ENCODE results near the gene ADAM12. TPM values are rescaled to one million over a fixed set of nuclear protein-coding genes. Genes with fewer than 3 reads are reported as not detected.

ADAM12 gene
- total RNA-seq, 1 experiment from 2014 or later = not detected

- H3K9me2 ChIP-seq (ENCODE audit: insufficient read depth) = no peaks in the 10 kb centered on the region
- no peak overlapping the region for H3K27ac ChIP-seq (ENCODE audit: low read depth, low read length)
- intact Hi-C loops (cut with micrococcal nuclease) = no loop called here
- RAD21 ChIA-PET (ENCODE audit: low non-redundant PET in 1 of 2, low total read pairs in 2 of 2, uncharacterized antibody in 2 of 2, unreplicated experiment in 2 of 2) = no interaction called here
- no peak overlapping the region for H2AFZ ChIP-seq (ENCODE audit: low read depth, low read length, poor library complexity, severe bottlenecking)
- H3K4me3 ChIP-seq (replicated peaks in 1 of 2; ENCODE audit: low read depth in 1 of 2, low read length in 2 of 2) = no peak overlapping the region
- no peaks in the 10 kb centered on the region for H3K4me1 ChIP-seq (ENCODE audit: control insufficient read depth in 1 of 2, insufficient read depth in 2 of 2, low read length in 2 of 2)
- no peaks in the 10 kb centered on the region for H3K79me2 ChIP-seq (ENCODE audit: insufficient read depth, low read length)
- POLR2A ChIA-PET = no interaction called here
- H4K20me1 ChIP-seq (ENCODE audit: insufficient read depth) = no peaks in the 10 kb centered on the region
- no peaks in the 10 kb centered on the region for H3K27me3 ChIP-seq (ENCODE audit: insufficient read depth, low read length)
- DNase-seq (ENCODE audit: low read depth, low spot score) (no peak), ATAC-seq (no peak)
- H3K36me3 ChIP-seq (ENCODE audit: control insufficient read depth in 1 of 2, insufficient read depth in 2 of 2, low read length in 2 of 2) = no peaks in the 10 kb centered on the region
- H3K9ac ChIP-seq (ENCODE audit: low read length) = no peak overlapping the region
- no peaks in the 10 kb centered on the region for H3K9me3 ChIP-seq (ENCODE audit: control insufficient read depth in 1 of 2, insufficient read depth in 1 of 2, low read depth in 1 of 2, low read length in 2 of 2)
- no peak for TF ChIP-seq POLR2A (IDR thresholded peaks at IDR 0.05; ENCODE audit: borderline replicate concordance, extremely low read depth, insufficient read depth, insufficient read length)
- TF ChIP-seq JUND (IDR thresholded peaks at IDR 0.05) = no peak
- no peak for TF ChIP-seq POLR2AphosphoS5 (IDR thresholded peaks at IDR 0.05; ENCODE audit: low read depth, low read length)
- no peak for TF ChIP-seq ELF1 (IDR thresholded peaks at IDR 0.05; ENCODE audit: borderline replicate concordance, low read depth)
- no peak for TF ChIP-seq MAX (IDR thresholded peaks at IDR 0.05)
- TF ChIP-seq SP1 (IDR thresholded peaks at IDR 0.05; ENCODE audit: low read depth) = no peak
- no peak for TF ChIP-seq EGR1 (IDR thresholded peaks at IDR 0.05; ENCODE audit: low read depth)
- no peak for TF ChIP-seq EZH2phosphoT487 (IDR thresholded peaks at IDR 0.05; ENCODE audit: borderline replicate concordance)
- no peak overlapping the region for H3K4me2 ChIP-seq (ENCODE audit: low read length)
- CTCF ChIA-PET = no interaction called here
- BruUV-seq (replicated peaks) = no TSS peak
Observed at GRCh38 chr10:126004752-126005151, 383.5 kb downstream of the ADAM12 start.

GRCh38 chr10:126001576-126001975, 386.7 kb downstream of the ADAM12 start:
- no peaks in the 10 kb centered on the region for H3K79me2 ChIP-seq (ENCODE audit: insufficient read depth, low read length)
- CTCF ChIA-PET = no interaction called here
- no peak overlapping the region for H2AFZ ChIP-seq (ENCODE audit: low read depth, low read length, poor library complexity, severe bottlenecking)
- DNase-seq (ENCODE audit: low read depth, low spot score) (no peak), ATAC-seq (peak; percentile 61; the same call in 1 of the 2 replicates)
- no peaks in the 10 kb centered on the region for H3K36me3 ChIP-seq (ENCODE audit: control insufficient read depth in 1 of 2, insufficient read depth in 2 of 2, low read length in 2 of 2)
- BruUV-seq (replicated peaks) = no TSS peak
- no peaks in the 10 kb centered on the region for H3K9me2 ChIP-seq (ENCODE audit: insufficient read depth)
- RAD21 ChIA-PET (ENCODE audit: low non-redundant PET in 1 of 2, low total read pairs in 2 of 2, uncharacterized antibody in 2 of 2, unreplicated experiment in 2 of 2) = no interaction called here
- no peak overlapping the region for H3K9ac ChIP-seq (ENCODE audit: low read length)
- no peak overlapping the region for H3K27ac ChIP-seq (ENCODE audit: low read depth, low read length)
- H3K27me3 ChIP-seq (ENCODE audit: insufficient read depth, low read length) = no peaks in the 10 kb centered on the region
- POLR2A ChIA-PET = no interaction called here
- no peaks in the 10 kb centered on the region for H4K20me1 ChIP-seq (ENCODE audit: insufficient read depth)
- H3K4me3 ChIP-seq (replicated peaks in 1 of 2; ENCODE audit: low read depth in 1 of 2, low read length in 2 of 2) = no peak overlapping the region
- no peak overlapping the region for H3K4me2 ChIP-seq (ENCODE audit: low read length)
- TF ChIP-seq SIN3A (IDR thresholded peaks at IDR 0.05; ENCODE audit: low read depth) (no peak), ZFX (IDR thresholded peaks at IDR 0.05) (no peak), JUND (IDR thresholded peaks at IDR 0.05) (no peak), SRF (IDR thresholded peaks at IDR 0.05; ENCODE audit: low read depth) (no peak), EZH2phosphoT487 (IDR thresholded peaks at IDR 0.05; ENCODE audit: borderline replicate concordance) (no peak), SP1 (IDR thresholded peaks at IDR 0.05; ENCODE audit: low read depth) (no peak), ZNF274 (IDR thresholded peaks at IDR 0.05; ENCODE audit: low read depth, low read length) (no peak), CEBPB (IDR thresholded peaks at IDR 0.05; ENCODE audit: low read depth) (no peak), REST (IDR thresholded peaks at IDR 0.05; ENCODE audit: low read depth) (no peak), RAD21 (IDR thresholded peaks at IDR 0.05; ENCODE audit: low read depth) (no peak), ELF1 (IDR thresholded peaks at IDR 0.05; ENCODE audit: borderline replicate concordance, low read depth) (no peak), POLR2A (IDR thresholded peaks at IDR 0.05; ENCODE audit: borderline replicate concordance, extremely low read depth, insufficient read depth, insufficient read length) (no peak), EGR1 (IDR thresholded peaks at IDR 0.05; ENCODE audit: low read depth) (no peak), MAX (IDR thresholded peaks at IDR 0.05) (no peak)
- no peaks in the 10 kb centered on the region for H3K9me3 ChIP-seq (ENCODE audit: control insufficient read depth in 1 of 2, insufficient read depth in 1 of 2, low read depth in 1 of 2, low read length in 2 of 2)
- H3K4me1 ChIP-seq (ENCODE audit: control insufficient read depth in 1 of 2, insufficient read depth in 2 of 2, low read length in 2 of 2) = no peaks in the 10 kb centered on the region
- intact Hi-C loops (cut with micrococcal nuclease) = no loop called here
